GM18526 (cell line): ENCODE data around the gene EML6.

Experiments
- POLR2A ChIP-seq: IDR thresholded peaks from 3 replicates; pipeline ENCODE4 v1.6.1; 2011; ENCODE audit not compliant: insufficient read length; ENCODE audit errors: extremely low read depth

Gene EML6

DNA sequence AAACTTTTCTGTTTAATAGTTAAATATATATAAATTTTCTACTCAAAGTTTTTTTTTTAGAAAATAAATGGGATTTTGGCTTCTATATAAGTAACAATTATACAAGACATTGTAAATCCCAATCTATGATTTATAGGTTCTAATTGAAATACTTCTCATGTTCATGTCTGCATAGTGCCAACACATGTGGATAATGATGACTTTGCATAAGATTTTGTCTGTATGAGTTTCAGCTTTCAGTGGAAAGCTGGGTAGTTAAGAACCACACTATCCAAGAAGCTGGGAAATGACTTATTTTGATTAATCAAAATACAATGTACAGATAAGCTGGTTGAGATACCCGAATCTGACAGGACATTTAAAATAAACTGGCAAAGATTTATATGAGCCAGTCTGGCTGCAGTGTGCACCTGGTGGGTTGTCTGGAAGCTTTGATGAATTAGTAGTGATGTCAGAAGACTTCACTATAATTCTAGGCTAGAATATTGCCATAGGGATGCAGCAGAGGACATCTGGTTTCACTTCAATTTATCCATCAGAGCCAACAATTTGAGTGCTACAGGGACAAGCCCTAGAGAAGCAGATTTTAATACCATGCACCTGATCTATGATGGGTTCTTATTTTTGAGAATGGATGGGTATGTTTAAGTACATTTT, 45.4 kb downstream of the EML6 start:
- TF ChIP-seq POLR2A: no peak

DNA sequence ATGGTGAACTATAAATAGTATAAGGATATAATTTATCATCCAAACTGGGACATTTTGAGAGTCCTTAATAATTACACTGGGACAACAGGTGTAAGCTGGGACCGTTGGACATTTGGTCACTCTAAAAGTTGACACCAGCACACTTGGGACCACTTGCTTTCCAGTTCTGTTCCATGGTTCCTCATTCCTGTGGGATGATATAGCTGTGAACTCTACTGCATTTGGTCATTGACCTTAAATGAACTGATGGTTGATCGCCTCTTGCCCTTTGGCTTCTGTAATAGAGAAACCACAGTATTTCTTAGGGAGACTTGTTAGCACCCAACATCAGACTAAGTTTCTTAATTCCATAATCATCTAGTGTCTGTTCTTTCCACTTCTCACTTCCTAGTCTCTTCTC, 46.7 kb downstream of the EML6 start:
- TF ChIP-seq POLR2A: no peak

DNA sequence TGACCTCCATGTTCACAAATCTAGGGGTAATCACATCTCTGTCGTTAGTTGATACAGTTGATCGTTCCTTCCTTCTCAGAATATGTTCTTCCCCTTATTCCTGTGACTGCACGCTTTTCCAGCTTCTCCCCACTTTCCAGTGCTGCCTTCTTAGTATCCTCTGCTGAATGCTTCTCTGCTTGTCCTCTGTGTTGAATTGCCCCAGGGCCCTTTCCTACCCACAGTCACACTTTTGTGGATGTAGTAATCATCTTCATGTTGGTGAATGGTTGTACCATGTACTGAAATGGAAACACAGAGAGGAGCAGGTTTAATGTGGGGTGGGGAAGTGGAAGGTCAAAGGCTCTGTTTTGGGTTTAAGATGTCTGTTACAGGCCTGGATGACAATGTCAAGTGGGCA, 47.2 kb downstream of the EML6 start:
- TF ChIP-seq POLR2A: no peak

DNA sequence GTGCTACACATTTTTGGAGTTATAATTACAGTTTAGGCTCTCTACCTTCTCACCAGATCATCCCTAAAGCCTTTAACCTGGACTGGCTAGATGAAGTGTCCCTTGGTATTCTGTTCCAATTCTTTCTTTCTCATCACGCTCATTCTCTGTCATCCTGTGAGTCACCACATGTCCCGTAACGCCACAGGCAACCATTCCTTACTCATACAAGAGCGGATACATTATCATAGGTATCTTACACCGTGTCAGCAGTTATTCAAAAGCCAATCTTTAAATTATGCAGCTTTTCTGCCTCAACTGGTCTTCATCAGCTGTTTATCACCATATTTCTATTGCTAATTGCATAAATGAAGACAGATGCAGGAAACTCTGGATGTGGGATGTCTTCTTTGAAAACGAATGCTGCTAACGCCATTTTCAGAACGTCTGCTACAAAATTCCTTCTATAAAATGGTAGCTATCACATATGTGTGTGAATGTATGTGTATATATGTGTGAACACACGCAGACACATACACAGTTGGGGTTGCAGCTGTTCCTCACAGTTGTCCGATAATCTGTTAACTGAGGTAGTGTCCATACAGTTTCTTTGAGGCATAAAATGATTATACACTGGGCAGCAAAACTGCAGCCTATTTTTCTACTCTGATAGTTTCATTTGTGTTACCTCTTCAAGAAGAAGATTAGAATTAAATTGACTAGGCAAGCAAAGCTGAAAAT, 47.9 kb downstream of the EML6 start:
- no peak for TF ChIP-seq POLR2A

DNA sequence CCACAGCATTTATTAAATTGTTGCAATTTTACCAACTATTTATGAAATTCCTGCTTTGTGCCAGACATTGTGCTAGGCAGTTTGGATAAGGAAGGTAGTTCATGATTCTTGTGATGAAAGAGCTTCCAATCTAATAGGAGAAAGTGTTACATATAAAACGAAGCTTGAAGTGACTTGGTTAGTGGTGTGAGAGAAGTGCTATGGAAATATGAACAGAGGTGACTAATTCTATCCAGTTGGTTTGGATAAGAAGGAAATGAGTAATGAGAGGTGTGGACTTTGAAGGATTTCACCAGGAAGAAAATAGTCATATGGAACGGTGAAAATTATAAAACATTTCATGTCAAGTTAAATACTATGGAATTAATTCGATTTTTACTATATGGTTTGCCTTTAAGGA, 48.6 kb downstream of the EML6 start:
- TF ChIP-seq POLR2A: no peak

DNA sequence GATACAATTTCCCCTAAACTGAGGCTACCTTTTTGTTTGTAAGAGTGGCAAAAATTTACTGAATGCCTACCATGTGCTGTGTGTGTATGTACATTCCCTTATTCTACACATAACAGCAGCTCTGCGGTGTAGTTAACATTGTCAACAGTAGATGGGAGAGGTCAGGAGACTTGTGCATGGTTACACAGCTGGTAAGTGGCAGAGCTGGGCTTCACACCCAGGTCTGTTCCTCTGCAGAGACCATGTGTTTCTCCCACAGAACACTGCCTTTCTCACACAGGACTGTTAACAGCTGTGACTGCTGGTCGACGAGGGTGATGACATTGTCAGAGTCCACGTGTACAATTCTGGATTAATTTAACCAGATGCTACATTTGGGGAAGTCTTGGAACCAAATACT, 49.1 kb downstream of the EML6 start:
- TF ChIP-seq POLR2A: no peak

DNA sequence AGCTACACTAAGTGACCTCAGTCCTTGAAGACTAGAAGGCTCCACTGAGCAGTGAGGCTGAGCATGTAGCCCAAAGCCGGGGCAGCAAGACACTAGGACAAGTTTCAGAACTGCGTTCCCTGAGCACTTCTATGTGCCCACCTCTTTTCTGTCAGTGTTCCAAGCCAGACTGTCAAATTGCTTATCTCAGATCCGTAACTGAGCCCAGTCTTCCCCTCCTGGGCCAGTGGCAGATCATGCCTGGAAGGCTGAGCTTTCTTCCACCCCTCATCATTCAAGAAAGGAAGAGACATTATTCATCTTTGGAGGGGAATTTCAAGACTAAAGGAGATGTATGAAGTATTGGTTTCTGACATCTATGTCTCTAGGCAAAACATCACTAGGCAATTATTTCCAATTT, 49.8 kb downstream of the EML6 start:
- no peak for TF ChIP-seq POLR2A

DNA sequence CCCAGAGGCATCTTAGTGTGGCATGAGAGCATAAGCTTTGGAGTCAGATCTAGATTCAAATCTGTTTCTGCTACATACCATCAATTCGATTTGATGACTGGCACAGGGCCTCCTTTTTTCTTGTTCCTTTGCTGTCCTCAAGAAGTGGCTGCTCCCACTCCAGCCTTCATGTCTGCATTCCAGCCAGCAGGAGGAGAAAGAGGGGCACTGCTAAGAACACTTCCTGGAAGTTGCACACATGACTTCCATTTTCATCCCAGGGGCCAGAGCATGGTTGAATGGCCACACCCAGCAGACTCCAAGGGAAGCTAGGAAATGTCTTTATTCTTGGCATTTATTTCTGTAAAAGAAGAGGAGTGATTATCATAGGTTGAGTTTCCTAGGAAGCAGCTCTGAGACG, 50.4 kb downstream of the EML6 start:
- no peak for TF ChIP-seq POLR2A

DNA sequence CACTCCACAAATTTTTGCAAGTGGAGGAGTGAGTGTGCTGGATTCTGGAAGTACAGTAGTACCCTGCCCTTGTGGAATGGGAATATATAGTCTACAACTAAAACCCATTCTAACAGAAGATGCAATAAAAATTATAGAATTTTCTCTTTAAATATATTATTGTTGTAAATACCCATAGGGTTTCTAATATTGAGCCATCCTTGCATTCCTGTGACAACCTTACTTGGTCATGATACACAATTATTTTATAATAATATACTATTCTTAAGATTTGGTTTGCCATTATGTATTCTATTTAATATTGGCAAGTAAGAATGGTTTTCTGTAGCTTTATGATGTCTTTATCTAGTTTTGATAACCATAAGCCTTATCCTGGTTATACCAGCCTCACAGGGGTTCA, 52.2 kb downstream of the EML6 start:
- TF ChIP-seq POLR2A: no peak

DNA sequence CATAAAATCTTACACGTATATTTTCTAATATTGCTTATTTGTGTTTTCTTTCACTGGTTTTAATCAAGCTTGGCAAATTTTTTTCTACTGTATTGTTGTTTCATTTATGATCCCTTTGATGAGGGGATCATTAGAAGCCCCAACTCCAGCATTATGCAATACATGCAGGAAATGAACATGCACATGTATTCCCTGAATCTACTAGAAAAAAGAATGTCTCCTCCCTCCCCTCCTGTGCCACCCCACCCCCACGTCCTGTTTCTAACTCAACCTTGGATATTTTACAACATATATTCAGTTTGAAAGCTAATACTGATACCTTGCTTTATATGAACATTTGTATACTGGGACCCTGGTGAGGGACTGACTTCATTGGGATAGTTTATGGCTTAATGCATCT, 53.0 kb downstream of the EML6 start:
- TF ChIP-seq POLR2A: no peak

DNA sequence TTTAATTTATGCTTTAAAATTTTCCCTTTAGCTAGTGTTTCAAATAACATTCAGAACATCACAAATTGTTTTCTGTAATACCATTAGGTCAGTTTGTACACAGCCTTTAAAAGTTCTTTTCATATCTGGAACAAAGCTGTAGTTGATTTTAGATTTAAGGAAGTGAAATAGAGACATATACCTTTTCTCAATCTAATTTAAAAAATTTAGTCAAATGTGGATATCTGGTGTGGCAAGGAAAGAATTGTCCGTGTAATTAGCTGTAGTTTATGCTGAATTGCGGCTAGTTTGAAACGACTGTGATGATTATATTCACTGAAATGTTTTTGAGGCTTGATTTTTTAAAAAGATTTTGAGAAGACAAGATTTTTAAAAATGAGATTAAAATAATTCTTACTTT, 59.9 kb downstream of the EML6 start:
- TF ChIP-seq POLR2A: no peak

DNA sequence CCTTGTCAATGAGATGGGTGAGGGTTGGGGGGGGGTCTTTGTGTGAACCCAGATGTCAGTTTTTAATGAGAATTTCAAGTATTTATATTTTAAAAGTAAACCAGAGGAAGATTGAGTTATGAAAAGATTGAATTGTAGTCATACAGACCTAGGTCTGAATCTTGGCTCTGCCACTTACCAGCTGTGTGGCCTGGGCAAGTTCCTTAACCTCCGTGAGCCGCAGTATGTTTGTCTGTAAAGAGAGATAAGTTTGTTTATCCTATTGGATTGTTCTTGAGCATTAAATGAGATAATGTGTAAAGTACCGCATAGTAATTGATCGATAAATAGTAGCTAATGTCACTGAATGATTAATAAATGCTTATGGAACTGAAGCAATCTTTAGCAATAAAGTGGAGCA, 63.8 kb downstream of the EML6 start:
- no peak for TF ChIP-seq POLR2A

DNA sequence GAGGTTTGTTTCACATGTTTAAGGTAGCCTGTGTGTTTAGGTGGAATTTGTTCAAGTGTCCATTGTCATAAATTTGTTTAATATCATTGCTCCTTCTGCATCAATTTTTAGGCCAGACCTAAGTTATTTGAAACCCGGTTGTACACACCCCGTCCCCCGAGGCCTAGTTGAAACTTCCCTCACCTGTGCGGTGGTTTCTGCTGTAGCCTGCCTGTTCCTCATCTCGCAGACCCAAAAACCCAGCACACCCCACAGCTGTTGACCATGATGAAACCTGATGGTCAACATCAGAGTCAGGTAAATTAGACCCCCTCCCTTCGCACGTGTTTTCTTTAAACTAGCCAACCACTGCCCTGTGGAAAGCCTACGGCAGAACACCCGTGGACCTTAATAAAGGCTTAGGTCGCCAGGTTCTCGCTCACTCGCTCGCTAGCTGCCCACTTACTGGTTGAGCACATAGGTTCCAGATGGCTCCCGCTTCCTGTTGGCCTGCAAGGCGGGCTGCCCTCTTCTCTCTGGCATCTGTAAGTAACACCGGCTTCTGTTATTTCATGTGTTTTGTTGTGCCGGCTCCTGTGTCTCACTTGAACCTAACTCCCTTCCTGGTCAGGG, 64.4 kb downstream of the EML6 start:
- TF ChIP-seq POLR2A: no peak

DNA sequence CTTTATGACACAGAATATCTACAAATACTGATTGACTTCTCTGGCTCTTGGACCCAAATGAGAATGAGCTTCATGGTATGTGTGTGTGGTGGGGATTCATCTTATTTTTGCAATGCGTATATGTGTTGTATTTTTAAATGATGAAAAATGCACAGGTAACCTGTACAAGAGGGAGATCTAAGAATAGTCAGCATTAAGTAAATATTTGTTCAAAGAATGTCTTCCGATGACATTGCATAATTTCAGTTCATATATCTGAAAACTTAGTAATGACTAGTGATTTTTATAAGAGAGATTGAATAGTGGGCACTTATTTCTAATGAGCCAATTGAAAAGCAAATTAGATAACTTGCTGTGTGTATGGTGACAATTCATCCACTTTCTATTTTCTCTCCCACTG, 66.4 kb downstream of the EML6 start:
- no peak for TF ChIP-seq POLR2A

DNA sequence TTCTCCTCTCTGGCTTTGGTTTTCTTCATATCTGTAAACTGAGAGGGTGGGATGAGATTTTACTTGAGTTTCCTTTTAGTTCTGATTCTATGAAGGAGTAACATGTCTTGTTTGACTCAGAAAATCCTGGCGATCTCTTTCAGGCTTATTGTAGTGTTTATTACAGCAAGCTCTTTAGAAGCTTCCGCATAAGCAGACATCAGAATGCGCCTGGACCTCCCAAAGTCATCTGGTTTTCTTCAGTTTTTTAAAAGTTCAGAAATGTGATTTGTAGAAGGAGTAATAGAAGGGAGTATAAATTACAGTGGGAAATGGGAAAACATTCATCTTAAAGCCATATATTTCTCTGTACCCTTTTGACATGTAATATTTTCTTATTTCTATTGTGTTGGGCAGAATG, 68.4 kb downstream of the EML6 start:
- no peak for TF ChIP-seq POLR2A

DNA sequence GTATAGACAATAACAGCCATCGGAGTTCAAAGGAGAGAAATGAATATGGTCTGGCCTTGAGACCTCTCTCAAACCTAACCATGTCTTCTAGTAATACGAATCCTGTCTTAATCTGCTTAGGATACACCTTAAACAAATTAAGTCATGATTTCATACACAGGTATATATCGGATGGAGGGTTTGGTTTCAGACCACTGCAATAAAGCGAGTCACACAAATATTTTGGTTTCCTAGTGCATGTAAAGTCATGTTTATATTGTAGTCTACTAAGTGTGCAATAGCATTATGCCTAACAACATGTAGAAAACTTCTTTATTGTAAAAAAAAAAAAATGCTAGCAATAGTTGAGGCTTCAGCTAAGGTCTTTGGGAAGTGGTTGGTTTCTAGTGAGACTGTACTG, 73.8 kb downstream of the EML6 start:
- no peak for TF ChIP-seq POLR2A

DNA sequence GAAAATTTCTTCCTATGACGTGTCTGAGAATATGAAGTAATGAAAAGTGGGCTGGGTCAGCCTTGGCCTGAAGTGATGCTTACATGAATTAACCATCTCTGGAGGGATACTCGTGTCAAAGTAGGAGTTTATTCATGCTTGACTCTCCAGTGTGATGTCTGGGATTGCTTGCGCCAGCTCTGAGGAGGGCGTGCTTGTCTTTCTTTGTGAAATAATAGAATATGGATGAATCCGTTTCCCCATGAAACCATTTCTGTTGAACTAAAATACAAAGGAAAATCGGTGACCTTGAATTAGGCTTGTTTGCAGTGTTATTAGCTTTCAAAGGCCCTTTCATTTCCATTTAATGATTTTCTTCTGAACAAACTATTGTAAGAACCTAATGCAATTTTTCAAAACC, 77.9 kb downstream of the EML6 start:
- TF ChIP-seq POLR2A: no peak
